GM12872 (cell line): ENCODE results near the gene PLEKHG7.

Experiments
- TF ChIP-seq, protein P1 (sequence below): IDR thresholded peaks from 3 replicates; pipeline ENCODE4 v1.5.1; 2011; ENCODE audit warnings: low read depth, mild to moderate bottlenecking, low read length, moderate library complexity; ENCODE audit not compliant: insufficient read depth

The PLEKHG7 gene, protein sequence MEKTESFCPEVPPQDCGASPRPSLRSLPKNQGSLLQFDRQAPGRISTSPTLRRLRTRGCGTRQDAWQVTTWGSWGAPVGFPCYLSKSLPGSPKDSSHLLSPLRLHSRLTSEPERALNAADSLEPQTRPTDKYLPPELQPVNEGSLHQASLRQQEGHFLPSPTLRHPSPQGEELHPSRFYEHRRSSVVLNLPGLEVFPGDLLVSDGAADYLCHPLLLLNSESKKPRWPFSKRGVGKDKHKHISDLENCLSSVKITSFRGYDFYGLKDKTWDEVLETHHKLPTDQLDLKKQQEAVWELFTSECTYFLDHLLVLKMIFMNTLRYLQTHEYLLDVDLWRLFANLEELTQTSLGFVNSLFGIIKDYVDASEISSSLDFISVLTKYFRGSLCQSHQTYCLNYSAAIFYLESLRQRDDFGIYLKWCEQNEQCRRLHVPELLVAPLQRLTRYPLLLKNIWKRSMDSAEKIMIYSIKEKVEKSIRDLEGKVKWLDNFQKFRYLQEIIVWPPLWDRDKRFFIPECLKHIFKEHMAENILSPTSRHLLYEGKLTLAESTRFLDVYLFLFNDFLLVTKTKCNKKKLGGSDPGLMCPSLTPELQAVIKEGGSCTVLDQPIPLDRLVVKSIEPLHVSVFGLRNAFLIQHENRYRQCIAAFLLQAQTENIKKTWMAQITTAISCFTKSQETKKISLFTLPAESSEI

DNA sequence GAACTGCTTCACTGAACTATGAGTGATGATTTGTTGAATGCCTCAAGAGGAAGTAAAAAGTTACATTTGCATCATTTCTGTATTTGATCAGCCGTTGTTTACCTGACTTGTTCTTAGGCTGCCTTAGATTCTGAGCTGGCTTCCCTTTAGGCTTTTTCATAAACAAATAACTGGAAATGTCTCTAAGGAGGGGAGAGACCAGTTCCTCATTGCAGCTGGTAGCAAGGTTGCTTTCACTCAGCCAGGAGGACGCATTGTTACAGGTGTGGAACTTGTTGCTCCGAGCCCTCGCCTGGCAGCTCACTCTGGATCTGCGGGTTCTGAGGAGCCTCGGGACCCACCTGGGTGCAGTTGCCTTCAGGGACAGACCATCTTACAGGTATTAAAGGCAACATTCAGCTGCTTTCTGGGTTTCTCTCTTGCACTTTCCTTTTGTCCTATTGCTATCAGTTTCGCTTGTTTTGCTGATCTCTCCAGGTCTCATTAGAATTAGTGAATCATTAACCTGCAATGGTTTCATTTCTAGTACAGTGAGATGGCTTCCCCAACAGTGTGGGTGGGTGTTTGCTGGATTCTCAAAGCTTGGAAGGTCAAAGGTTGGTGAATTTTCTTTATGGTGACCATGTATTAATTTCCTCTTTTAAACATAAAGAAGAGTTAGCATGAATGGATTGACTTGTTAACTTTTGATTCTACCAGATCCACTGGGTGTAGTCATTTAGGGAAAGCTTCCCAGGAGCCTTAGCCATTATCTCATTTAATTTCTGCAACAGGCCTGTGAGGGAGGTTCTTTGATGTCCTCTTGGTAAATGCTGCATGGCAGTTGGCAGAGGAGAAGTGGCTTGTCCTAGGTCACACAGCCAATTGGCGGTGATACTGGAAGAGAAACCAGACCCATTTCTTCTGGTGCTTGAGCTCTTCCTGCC is at the start of gene PLEKHG7:
Gene PLEKHG7 (plus strand): TSS at position 236 of the 926 bp plus-strand sequence. CDS start 3,643 bp downstream, outside the sequence.
- TF ChIP-seq, protein P1, sequence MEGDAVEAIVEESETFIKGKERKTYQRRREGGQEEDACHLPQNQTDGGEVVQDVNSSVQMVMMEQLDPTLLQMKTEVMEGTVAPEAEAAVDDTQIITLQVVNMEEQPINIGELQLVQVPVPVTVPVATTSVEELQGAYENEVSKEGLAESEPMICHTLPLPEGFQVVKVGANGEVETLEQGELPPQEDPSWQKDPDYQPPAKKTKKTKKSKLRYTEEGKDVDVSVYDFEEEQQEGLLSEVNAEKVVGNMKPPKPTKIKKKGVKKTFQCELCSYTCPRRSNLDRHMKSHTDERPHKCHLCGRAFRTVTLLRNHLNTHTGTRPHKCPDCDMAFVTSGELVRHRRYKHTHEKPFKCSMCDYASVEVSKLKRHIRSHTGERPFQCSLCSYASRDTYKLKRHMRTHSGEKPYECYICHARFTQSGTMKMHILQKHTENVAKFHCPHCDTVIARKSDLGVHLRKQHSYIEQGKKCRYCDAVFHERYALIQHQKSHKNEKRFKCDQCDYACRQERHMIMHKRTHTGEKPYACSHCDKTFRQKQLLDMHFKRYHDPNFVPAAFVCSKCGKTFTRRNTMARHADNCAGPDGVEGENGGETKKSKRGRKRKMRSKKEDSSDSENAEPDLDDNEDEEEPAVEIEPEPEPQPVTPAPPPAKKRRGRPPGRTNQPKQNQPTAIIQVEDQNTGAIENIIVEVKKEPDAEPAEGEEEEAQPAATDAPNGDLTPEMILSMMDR = no peak

DNA sequence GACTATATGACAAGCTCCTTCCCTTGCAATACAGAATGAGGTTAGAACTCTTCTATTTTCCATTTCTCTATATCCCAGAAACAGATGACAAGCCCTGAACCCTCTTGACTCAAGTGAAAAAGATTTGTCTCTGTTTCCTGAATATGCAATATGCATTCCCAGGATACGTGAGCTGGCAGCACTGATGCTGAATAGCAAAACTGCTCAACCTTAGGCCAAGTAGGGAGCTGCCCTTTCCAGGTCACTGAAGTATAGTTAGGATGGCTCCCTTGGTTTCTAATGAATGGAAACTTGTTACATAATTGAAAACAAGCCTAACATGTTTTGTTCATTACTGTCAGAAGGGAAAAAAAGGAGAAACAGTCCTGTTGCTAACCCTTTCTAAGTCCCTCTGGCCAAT is 47.9 kb upstream of the PLEKHG7 start:
- TF ChIP-seq, protein P1 = no peak

DNA sequence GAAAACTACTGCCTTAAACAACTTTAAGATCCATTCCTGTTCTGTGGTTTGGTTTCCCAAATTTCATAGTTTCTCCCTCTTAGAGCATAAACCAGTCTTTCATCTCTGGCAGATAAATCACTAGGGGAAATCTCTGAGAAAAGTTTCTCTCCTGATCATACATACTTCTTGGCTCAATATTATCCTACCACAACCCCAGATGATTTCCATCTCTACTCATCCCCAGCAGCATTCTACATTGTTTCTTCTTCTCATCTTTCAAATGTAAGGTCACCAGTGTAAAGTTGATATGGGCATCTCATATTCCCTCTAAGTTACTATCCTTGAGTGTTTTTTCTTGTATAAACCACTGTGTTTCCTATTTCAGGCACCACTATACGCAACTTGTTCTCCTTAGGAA is 45.9 kb upstream of the PLEKHG7 start:
- TF ChIP-seq, protein P1 = no peak

DNA sequence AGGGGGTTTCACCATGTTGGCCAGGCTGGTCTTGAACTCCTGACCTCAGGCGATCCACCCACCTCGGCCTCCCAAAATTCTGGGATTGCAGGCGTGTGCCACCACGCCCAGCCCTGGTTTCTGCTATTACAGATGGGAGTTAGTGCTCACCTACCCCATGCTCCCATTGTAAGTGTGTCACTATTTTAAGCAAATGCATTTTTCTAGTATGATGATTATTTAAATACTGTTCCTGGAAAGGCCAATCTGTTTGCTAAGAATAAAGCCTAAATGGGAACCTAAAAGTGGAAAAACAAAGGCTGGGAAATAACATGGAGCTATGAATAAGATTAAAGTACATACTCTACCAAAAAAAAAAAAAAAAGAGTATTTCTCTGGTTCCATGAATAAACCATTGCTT is 45.0 kb upstream of the PLEKHG7 start:
- TF ChIP-seq, protein P1 = no peak

DNA sequence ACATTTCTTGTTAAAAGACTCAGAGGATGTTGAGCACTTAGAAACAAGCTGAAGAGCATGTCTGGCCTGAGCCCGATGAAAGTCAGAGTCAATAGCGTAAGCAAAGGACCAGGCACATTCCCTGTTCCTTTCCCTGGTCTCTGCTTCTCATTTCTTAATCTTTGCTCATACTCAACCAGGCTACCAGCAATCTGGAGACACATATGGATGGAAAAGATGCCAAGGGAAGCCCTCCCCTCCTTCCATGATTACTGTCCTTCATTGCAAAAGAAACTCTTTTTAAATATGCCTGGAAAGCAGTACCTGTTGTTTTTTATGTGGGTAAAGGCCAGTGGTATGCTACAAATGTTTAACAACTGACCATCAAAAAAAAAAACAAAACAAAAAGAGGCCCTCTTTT is 44.2 kb upstream of the PLEKHG7 start:
- TF ChIP-seq, protein P1 = no peak

DNA sequence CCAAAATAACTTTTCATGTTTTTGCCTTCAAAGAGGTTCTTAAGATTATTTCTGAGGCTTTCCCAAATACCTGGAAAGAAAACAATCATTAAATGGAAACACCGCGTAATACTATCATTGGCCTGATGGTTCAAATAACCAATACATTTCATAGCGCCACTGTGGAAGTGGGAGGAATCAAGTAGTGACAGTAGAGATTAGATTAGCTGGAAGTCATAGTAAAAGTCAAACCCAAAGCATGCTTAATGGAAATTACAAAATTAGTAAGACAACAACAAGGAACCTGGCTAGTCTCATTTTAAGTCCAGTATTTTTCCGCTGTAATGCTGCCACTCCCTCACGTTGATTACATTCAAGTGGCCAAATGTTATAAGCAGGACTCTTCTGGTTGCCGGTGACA is 41.5 kb upstream of the PLEKHG7 start:
- TF ChIP-seq, protein P1 = no peak

DNA sequence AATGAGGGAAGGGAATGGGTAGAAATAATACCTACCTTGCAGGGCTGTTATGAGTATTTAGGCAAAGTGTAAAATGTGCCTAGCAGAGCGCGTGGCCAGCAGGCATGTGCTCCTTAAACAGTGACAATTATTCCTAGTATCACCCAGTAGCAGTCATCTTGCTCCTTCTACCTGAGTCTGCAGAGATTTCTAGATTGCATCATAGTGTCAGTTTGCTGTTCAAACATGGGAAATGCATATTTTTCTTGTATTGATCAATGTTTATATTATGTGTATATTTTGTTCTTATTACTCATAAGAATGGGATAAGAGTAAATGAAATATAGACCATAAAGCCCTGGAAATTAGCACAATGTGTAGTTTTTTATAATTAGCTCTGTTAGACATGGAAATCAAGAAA is 37.3 kb upstream of the PLEKHG7 start:
- TF ChIP-seq, protein P1 = no peak
